ENCODE measurements around the gene RGS1. TPM values are rescaled to one million over a fixed set of nuclear protein-coding genes. Genes with fewer than 3 reads are reported as not detected.
A peak's percentile ranks its signal among the peaks of the same experiment; 100 is the strongest.

The RGS1 gene
- polyA plus RNA-seq, 3 donors: 2.4 to 17.7 (median 15.7) TPM

DNA sequence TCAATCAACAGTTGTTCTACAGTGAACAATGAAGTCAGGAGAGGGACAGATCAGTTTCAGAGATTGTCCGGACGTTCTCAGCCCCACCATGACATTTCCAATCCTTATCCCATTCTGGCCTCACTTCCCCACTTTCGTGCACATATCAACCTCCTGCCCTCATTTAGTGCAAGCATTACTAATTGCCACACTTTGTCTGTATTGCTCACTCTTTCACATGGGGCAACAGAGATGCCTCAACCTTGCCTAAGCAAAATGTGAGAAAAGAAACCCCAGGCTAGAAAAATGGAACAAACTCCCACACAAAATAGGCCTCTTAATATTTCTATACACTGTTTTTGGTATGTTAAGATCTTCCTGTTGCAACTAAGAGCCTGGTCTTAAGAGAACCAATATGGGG lies 8.9 kb upstream of the RGS1 start:
- peak in 1 of 3 donors; percentile 17 for DNase-seq
- H3K27ac ChIP-seq (ENCODE audit: low read depth in 1 of 2, low read length in 2 of 2): no peak overlapping the region
- H3K4me1 ChIP-seq (ENCODE audit: control insufficient read depth in 1 of 2, insufficient read depth in 2 of 2, low read length in 2 of 2): no peaks in the 10 kb centered on the region
- Mint-ChIP-seq H3K9me3 (peaks cover 0 to 6% (median 0%) of the 10 kb centered on the region in 7 donors), H3K36me3 (no peaks in the 10 kb centered on the region), H3K27me3 (ENCODE audit: low read depth in 3 of 3) (no peaks in the 10 kb centered on the region), H3K4me1 (no peaks in the 10 kb centered on the region), H3K27ac (no peak overlapping the region), H3K4me3 (no peak overlapping the region)
- H3K36me3 ChIP-seq (replicated peaks in 1 of 2; ENCODE audit: control insufficient read depth in 1 of 2, insufficient read depth in 2 of 2, low read length in 2 of 2): no peaks in the 10 kb centered on the region
- intact Hi-C loops (cut with micrococcal nuclease): no loop called here
- no peaks in the 10 kb centered on the region for H3K9me3 ChIP-seq (replicated peaks in 1 of 2; ENCODE audit: control insufficient read depth in 1 of 2, insufficient read depth in 1 of 2, low read length in 2 of 2)
- H4K20me1 ChIP-seq (ENCODE audit: insufficient read depth, low read length): no peaks in the 10 kb centered on the region
- TF ChIP-seq, protein P1, sequence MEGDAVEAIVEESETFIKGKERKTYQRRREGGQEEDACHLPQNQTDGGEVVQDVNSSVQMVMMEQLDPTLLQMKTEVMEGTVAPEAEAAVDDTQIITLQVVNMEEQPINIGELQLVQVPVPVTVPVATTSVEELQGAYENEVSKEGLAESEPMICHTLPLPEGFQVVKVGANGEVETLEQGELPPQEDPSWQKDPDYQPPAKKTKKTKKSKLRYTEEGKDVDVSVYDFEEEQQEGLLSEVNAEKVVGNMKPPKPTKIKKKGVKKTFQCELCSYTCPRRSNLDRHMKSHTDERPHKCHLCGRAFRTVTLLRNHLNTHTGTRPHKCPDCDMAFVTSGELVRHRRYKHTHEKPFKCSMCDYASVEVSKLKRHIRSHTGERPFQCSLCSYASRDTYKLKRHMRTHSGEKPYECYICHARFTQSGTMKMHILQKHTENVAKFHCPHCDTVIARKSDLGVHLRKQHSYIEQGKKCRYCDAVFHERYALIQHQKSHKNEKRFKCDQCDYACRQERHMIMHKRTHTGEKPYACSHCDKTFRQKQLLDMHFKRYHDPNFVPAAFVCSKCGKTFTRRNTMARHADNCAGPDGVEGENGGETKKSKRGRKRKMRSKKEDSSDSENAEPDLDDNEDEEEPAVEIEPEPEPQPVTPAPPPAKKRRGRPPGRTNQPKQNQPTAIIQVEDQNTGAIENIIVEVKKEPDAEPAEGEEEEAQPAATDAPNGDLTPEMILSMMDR (IDR thresholded peaks at IDR 0.05): no peak
- no peaks in the 10 kb centered on the region for H3K27me3 ChIP-seq (ENCODE audit: control insufficient read depth in 2 of 2, insufficient read depth in 2 of 2, low read length in 2 of 2)
- H3K9ac ChIP-seq (ENCODE audit: insufficient read depth, low read length, poor library complexity, severe bottlenecking): no peak overlapping the region
- H2AFZ ChIP-seq (ENCODE audit: insufficient read depth, low read depth, low read length, poor library complexity, severe bottlenecking): no peak overlapping the region
- WGBS (ENCODE audit: insufficient coverage): 89% methylated on average over 1 of the region's 3 CpGs
- no peak overlapping the region for H3K4me3 ChIP-seq (replicated peaks in 1 of 3; ENCODE audit: low read depth in 2 of 3, low read length in 3 of 3)
- no peak overlapping the region for H3K4me2 ChIP-seq (replicated peaks; ENCODE audit: extremely low read depth, low read length, poor library complexity, severe bottlenecking)
- no peaks in the 10 kb centered on the region for H3K79me2 ChIP-seq (ENCODE audit: insufficient read depth, low read length)

DNA sequence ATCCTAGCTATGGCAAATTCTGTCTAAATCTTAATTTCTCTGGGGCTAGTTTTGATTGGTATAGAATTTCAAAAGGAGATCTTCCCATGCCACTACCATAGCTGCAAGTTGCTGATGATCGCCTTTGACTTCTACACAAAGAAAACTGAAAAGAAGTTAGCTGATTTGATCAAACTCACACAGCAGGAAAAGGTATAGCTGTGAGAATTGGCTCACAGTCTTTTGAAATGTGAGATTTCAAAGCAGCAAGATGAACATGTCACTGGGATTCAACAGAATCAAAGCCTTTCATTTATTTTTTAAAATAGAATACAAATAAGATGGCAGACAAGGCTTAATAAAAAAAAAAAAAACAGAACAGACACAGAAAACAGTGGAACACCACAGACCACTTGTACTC lies 7.5 kb upstream of the RGS1 start:
- no peaks in the 10 kb centered on the region for H4K20me1 ChIP-seq (ENCODE audit: insufficient read depth, low read length)
- H3K4me3 Mint-ChIP-seq: no peak overlapping the region
- H3K4me1 ChIP-seq (ENCODE audit: control insufficient read depth in 1 of 2, insufficient read depth in 2 of 2, low read length in 2 of 2): no peaks in the 10 kb centered on the region
- no peak overlapping the region for H3K27ac Mint-ChIP-seq
- no peak overlapping the region for H3K4me2 ChIP-seq (replicated peaks; ENCODE audit: extremely low read depth, low read length, poor library complexity, severe bottlenecking)
- H2AFZ ChIP-seq (ENCODE audit: insufficient read depth, low read depth, low read length, poor library complexity, severe bottlenecking): no peak overlapping the region
- H3K4me1 Mint-ChIP-seq: no peaks in the 10 kb centered on the region
- H3K79me2 ChIP-seq (ENCODE audit: insufficient read depth, low read length): no peaks in the 10 kb centered on the region
- no peak overlapping the region for H3K4me3 ChIP-seq (replicated peaks in 1 of 3; ENCODE audit: low read depth in 2 of 3, low read length in 3 of 3)
- H3K36me3 ChIP-seq (replicated peaks in 1 of 2; ENCODE audit: control insufficient read depth in 1 of 2, insufficient read depth in 2 of 2, low read length in 2 of 2): no peaks in the 10 kb centered on the region
- intact Hi-C loops (cut with micrococcal nuclease): no loop called here
- no peaks in the 10 kb centered on the region for H3K27me3 Mint-ChIP-seq (ENCODE audit: low read depth in 3 of 3)
- peaks cover 0 to 6% (median 0%) of the 10 kb centered on the region in 7 donors for H3K9me3 Mint-ChIP-seq
- no peak for DNase-seq
- H3K36me3 Mint-ChIP-seq: no peaks in the 10 kb centered on the region
- H3K27ac ChIP-seq (ENCODE audit: low read depth in 1 of 2, low read length in 2 of 2): no peak overlapping the region
- no peaks in the 10 kb centered on the region for H3K9me3 ChIP-seq (replicated peaks in 1 of 2; ENCODE audit: control insufficient read depth in 1 of 2, insufficient read depth in 1 of 2, low read length in 2 of 2)
- TF ChIP-seq, protein P1 (IDR thresholded peaks at IDR 0.05): no peak
- H3K9ac ChIP-seq (ENCODE audit: insufficient read depth, low read length, poor library complexity, severe bottlenecking): no peak overlapping the region
- H3K27me3 ChIP-seq (ENCODE audit: control insufficient read depth in 2 of 2, insufficient read depth in 2 of 2, low read length in 2 of 2): no peaks in the 10 kb centered on the region
- WGBS (ENCODE audit: insufficient coverage): no CpG with 5 or more reads among the region's 1 CpG

Measured in CD14-positive monocyte (primary cell).